Smooth muscle cell (in vitro differentiated cells): ENCODE measurements around the gene GLS. TPM values are rescaled to one million over a fixed set of nuclear protein-coding genes. Genes with fewer than 3 reads are reported as not detected.

Source experiments
- DNase-seq: peaks from one replicate; lab custom pipeline; 2025; ENCODE audit not compliant: unreplicated experiment; lab: John Stamatoyannopoulos, UW
- H2AFZ ChIP-seq: fragments of 200-600 bp; sonication (generic); 2 replicates; pipeline ENCODE4 v1.6.0; 2016; ENCODE audit warnings: antibody characterized with exemption, low read depth, mild to moderate bottlenecking
- H3F3A ChIP-seq: fragments of 200-600 bp; sonication (generic); 2 replicates; pipeline ENCODE4 v1.6.0; 2017; ENCODE audit warnings: antibody characterized with exemption, low read depth
- H3K27ac ChIP-seq: fragments of 200-600 bp; sonication (generic); 2 replicates; pipeline ENCODE4 v1.5.1; 2016; ENCODE audit warnings: low read depth, mild to moderate bottlenecking
- H3K27me3 ChIP-seq: fragments of 200-600 bp; sonication (generic); 2 replicates; pipeline ENCODE4 v1.6.1; 2016; ENCODE audit warnings: low read depth, mild to moderate bottlenecking
- H3K36me3 ChIP-seq: fragments of 200-600 bp; sonication (generic); 2 replicates; pipeline ENCODE4 v1.5.1; 2016; ENCODE audit warnings: low read depth
- H3K4me1 ChIP-seq: fragments of 200-600 bp; sonication (generic); 2 replicates; pipeline ENCODE4 v1.5.1; 2016; ENCODE audit warnings: low read depth
- H3K4me2 ChIP-seq: fragments of 200-600 bp; sonication (generic); 2 replicates; pipeline ENCODE4 v1.6.0; 2016; ENCODE audit warnings: mild to moderate bottlenecking
- H3K4me3 ChIP-seq: fragments of 200-600 bp; sonication (generic); 2 replicates; pipeline ENCODE4 v1.5.1; 2016; ENCODE audit warnings: mild to moderate bottlenecking
- H3K79me2 ChIP-seq: fragments of 200-600 bp; sonication (generic); 2 replicates; pipeline ENCODE4 v1.6.0; 2016; ENCODE audit warnings: low read depth, mild to moderate bottlenecking
- H3K9ac ChIP-seq: fragments of 200-600 bp; sonication (generic); 2 replicates; pipeline ENCODE4 v1.6.0; 2016; ENCODE audit warnings: low read depth
- H3K9me3 ChIP-seq: fragments of 200-600 bp; sonication (generic); replicated peaks from 2 replicates; pipeline ENCODE4 v1.5.1; 2016; ENCODE audit warnings: low read depth
- H4K20me1 ChIP-seq: fragments of 200-600 bp; sonication (generic); 2 replicates; pipeline ENCODE4 v1.6.0; 2016; ENCODE audit warnings: low read depth
- CTCF ChIP-seq: fragments of 200-600 bp; sonication (generic); IDR thresholded peaks from 2 replicates; pipeline ENCODE4 v1.5.1; 2017; ENCODE audit warnings: borderline replicate concordance, mild to moderate bottlenecking, antibody characterized with exemption; ENCODE audit not compliant: insufficient read depth, poor library complexity, severe bottlenecking
- WGBS: methylation state at CpG from one replicate; pipeline ENCODE4 v1.1.7; 2016; ENCODE audit warnings: low lambda C conversion rate; 5-methylcytosine and 5-hydroxymethylcytosine counted together
- polyA plus RNA-seq: library from polyadenylated mRNA; unstranded; fragments of >200 nt; fragmentation: Nextera tagmentation; extraction: Ambion mirVana; gene quantifications from 2 replicates; pipeline ENCODE4 v1.2.1, GENCODE V29; 2016
- total RNA-seq: library from RNA; depleted of rRNA; stranded (reverse); fragments of >200 nt; gene quantifications from 2 replicates; pipeline ENCODE4 v1.2.3, GENCODE V29; 2014

The GLS gene
- total and polyA plus RNA-seq, 2 experiments from 2014 or later = 76.2 to 454 TPM

GRCh38 chr2:190922376-190922775 is 41.8 kb downstream of the GLS start:
- Histone ChIP-seq H3K4me1 (peaks cover 3% of the 10 kb centered on the region), H3K9me3 (no peaks in the 10 kb centered on the region), H4K20me1 (peaks cover 98% of the 10 kb centered on the region), H2AFZ (no peak overlapping the region), H3K9ac (no peak overlapping the region), H3K79me2 (peaks cover 43% of the 10 kb centered on the region), H3K4me2 (no peak overlapping the region), H3F3A (peaks cover 30% of the 10 kb centered on the region), H3K27ac (peak overlapping the region; percentile 34), H3K4me3 (no peak overlapping the region), H3K36me3 (peaks cover 78% of the 10 kb centered on the region), H3K27me3 (no peaks in the 10 kb centered on the region)
- no peak for DNase-seq
- TF ChIP-seq CTCF = no peak
- WGBS = 25% methylated on average over 1 of the region's 1 CpG

GRCh38 chr2:190927301-190927700 is 46.7 kb downstream of the GLS start:
- H3K27ac ChIP-seq = peak overlapping the region; percentile 56
- H3K79me2 ChIP-seq = peaks cover 16% of the 10 kb centered on the region
- no peak for DNase-seq
- H2AFZ ChIP-seq = no peak overlapping the region
- H3K9ac ChIP-seq = no peak overlapping the region
- WGBS = 74% methylated on average over 2 of the region's 2 CpGs
- H3K4me3 ChIP-seq = no peak overlapping the region
- no peak for TF ChIP-seq CTCF
- no peak overlapping the region for H3K4me2 ChIP-seq
- peaks cover 27% of the 10 kb centered on the region for H3F3A ChIP-seq
- no peaks in the 10 kb centered on the region for H3K9me3 ChIP-seq
- peaks cover 99% of the 10 kb centered on the region for H4K20me1 ChIP-seq
- peaks cover 55% of the 10 kb centered on the region for H3K36me3 ChIP-seq
- H3K27me3 ChIP-seq = no peaks in the 10 kb centered on the region
- peaks cover 3% of the 10 kb centered on the region for H3K4me1 ChIP-seq

GRCh38 chr2:190929919-190930318 is 49.3 kb downstream of the GLS start:
- DNase-seq = no peak
- peaks cover 17% of the 10 kb centered on the region for H3K79me2 ChIP-seq
- H3K4me2 ChIP-seq = no peak overlapping the region
- no peak for TF ChIP-seq CTCF
- H3K9ac ChIP-seq = no peak overlapping the region
- H4K20me1 ChIP-seq = peaks cover 98% of the 10 kb centered on the region
- no peaks in the 10 kb centered on the region for H3K9me3 ChIP-seq
- H3F3A ChIP-seq = peaks cover 27% of the 10 kb centered on the region
- H3K27me3 ChIP-seq = no peaks in the 10 kb centered on the region
- H3K27ac ChIP-seq = no peak overlapping the region
- H2AFZ ChIP-seq = no peak overlapping the region
- H3K36me3 ChIP-seq = peaks cover 37% of the 10 kb centered on the region
- H3K4me3 ChIP-seq = no peak overlapping the region
- peaks cover 2% of the 10 kb centered on the region for H3K4me1 ChIP-seq
- 93% methylated on average over 7 of the region's 7 CpGs for WGBS

- DNase-seq = no peak
- Histone ChIP-seq H3K4me2 (no peak overlapping the region), H4K20me1 (peaks cover 98% of the 10 kb centered on the region), H3K4me3 (no peak overlapping the region), H3K79me2 (peaks cover 17% of the 10 kb centered on the region), H3K27me3 (no peaks in the 10 kb centered on the region), H3K4me1 (no peaks in the 10 kb centered on the region), H3K27ac (no peak overlapping the region), H3F3A (peaks cover 24% of the 10 kb centered on the region), H3K9me3 (no peaks in the 10 kb centered on the region), H3K9ac (no peak overlapping the region), H2AFZ (no peak overlapping the region), H3K36me3 (peaks cover 36% of the 10 kb centered on the region)
- no peak for TF ChIP-seq CTCF
- 98% methylated on average over 3 of the region's 3 CpGs for WGBS
Measured at GRCh38 chr2:190930411-190930810, 49.8 kb downstream of the GLS start.
